SK-N-SH (cell line): Measurements from ENCODE around the gene EDEM2. TPM values are rescaled to one million over a fixed set of nuclear protein-coding genes. Genes with fewer than 3 reads are reported as not detected.

Experiments
- CTCF ChIA-PET: fragments of 300-600, 350-600 bp; formaldehyde crosslinking; extraction: SDS; loops from one replicate; lab custom pipeline; 2021; lab: Yijun Ruan, JAX
- POLR2A ChIA-PET: fragments of 350-600 bp; sonication (Branson Sonifier 250); formaldehyde crosslinking; extraction: SDS; loops from one replicate; lab custom pipeline; 2020; ENCODE audit warnings: antibody characterized with exemption, inconsistent platforms; lab: Yijun Ruan, JAX
- DNase-seq: peaks from one replicate; pipeline ENCODE4 v3.0.0; 2012
- H2AFZ ChIP-seq: fragments of 200-600 bp; sonication (generic); 2 replicates; pipeline ENCODE4 v1.8.1; 2016; ENCODE audit warnings: antibody characterized with exemption, mild to moderate bottlenecking, low read depth
- H3F3A ChIP-seq: fragments of 200-600 bp; sonication (generic); replicated peaks from 2 replicates; pipeline ENCODE3; 2016; ENCODE audit warnings: antibody characterized with exemption, mild to moderate bottlenecking; ENCODE audit not compliant: insufficient read depth
- H3K27ac ChIP-seq, 2 experiments: fragments of 200-500 bp in 1 of 2; fragments of 200-600 bp in 1 of 2; sonication (Bioruptor generic) in 1 of 2; sonication (generic), shearing (Covaris generic) in 1 of 2; 2 replicates each; pipeline versions ENCODE4 v1.5.1 to v1.6.1; 2014 to 2016; ENCODE audit warnings: low read depth in 2 of 2, inconsistent platforms in 1 of 2, low read length in 1 of 2, mild to moderate bottlenecking in 1 of 2, mixed read lengths in 1 of 2
- H3K27me3 ChIP-seq: fragments of 200-600 bp; sonication (generic), shearing (Covaris generic); 2 replicates; pipeline ENCODE4 v1.6.1; 2016; ENCODE audit warnings: mixed run types; ENCODE audit not compliant: insufficient read depth
- H3K36me3 ChIP-seq, 2 experiments: fragments of 200-500 bp in 1 of 2; fragments of 200-600 bp in 1 of 2; sonication (Bioruptor generic) in 1 of 2; sonication (generic) in 1 of 2; replicated peaks in 1 of 2; 2 replicates each; pipeline versions ENCODE3 to v1.5.1; 2014 to 2016; ENCODE audit warnings: low read length in 1 of 2, mild to moderate bottlenecking in 1 of 2; ENCODE audit not compliant: insufficient read depth in 2 of 2, control insufficient read depth in 1 of 2
- H3K4me1 ChIP-seq, 2 experiments: fragments of 200-500 bp in 1 of 2; fragments of 200-600 bp in 1 of 2; sonication (Bioruptor generic) in 1 of 2; sonication (generic), shearing (Covaris generic) in 1 of 2; 2 replicates each; pipeline versions ENCODE4 v1.5.1 to v1.6.1; 2014 to 2016; ENCODE audit warnings: low read depth in 1 of 2, low read length in 1 of 2, mixed run types in 1 of 2; ENCODE audit not compliant: insufficient read depth in 2 of 2, control insufficient read depth in 1 of 2
- H3K4me2 ChIP-seq: fragments of 200-600 bp; sonication (generic), shearing (Covaris generic); 2 replicates; pipeline ENCODE4 v1.6.1; 2017; ENCODE audit warnings: mixed run types
- H3K4me3 ChIP-seq, 2 experiments: fragments of 200-500 bp in 1 of 2; fragments of 200-600 bp in 1 of 2; sonication (Bioruptor generic) in 1 of 2; sonication (generic), shearing (Covaris generic) in 1 of 2; 2 replicates each; pipeline versions ENCODE4 v1.5.1 to v1.8.1; 2014 to 2016; ENCODE audit warnings: low read depth in 2 of 2, inconsistent platforms in 1 of 2, low read length in 1 of 2, mild to moderate bottlenecking in 1 of 2, mixed read lengths in 1 of 2, moderate library complexity in 1 of 2
- H3K79me2 ChIP-seq: fragments of 200-600 bp; sonication (generic); 2 replicates; pipeline ENCODE4 v1.8.1; 2017; ENCODE audit warnings: mild to moderate bottlenecking; ENCODE audit not compliant: insufficient read depth
- H3K9ac ChIP-seq: fragments of 200-600 bp; sonication (generic); 2 replicates; pipeline ENCODE4 v1.6.1; 2017; ENCODE audit warnings: mixed run types
- H3K9me2 ChIP-seq: fragments of 200-600 bp; sonication (generic); 2 replicates; pipeline ENCODE4 v1.6.1; 2017; ENCODE audit warnings: mixed run types
- H3K9me3 ChIP-seq: fragments of 200-600 bp; sonication (generic); 2 replicates; pipeline ENCODE4 v1.6.1; 2017; ENCODE audit warnings: mixed run types, mild to moderate bottlenecking, moderate library complexity
- H4K20me1 ChIP-seq: fragments of 200-600 bp; sonication (generic); 2 replicates; pipeline ENCODE4 v1.6.1; 2017; ENCODE audit warnings: mild to moderate bottlenecking, mixed run types; ENCODE audit not compliant: insufficient read depth
- CHD2 ChIP-seq: fragments of 150-350 bp; IDR thresholded peaks from 2 replicates; pipeline ENCODE4 v1.6.1; 2018; ENCODE audit warnings: low read length; ENCODE audit not compliant: partially characterized antibody
- CTCF ChIP-seq: fragments of 200-600 bp; sonication (generic); IDR thresholded peaks from 2 replicates; pipeline ENCODE4 v1.6.1; 2017; ENCODE audit warnings: antibody characterized with exemption, mild to moderate bottlenecking, moderate library complexity
- ELF1 ChIP-seq: IDR thresholded peaks from 2 replicates; pipeline ENCODE4 v1.4.0; 2012
- EP300 ChIP-seq, 2 experiments: IDR thresholded peaks; 2 replicates each; pipeline versions ENCODE4 v1.4.0 to v1.6.1; 2012; ENCODE audit warnings: borderline replicate concordance in 1 of 2, low read depth in 1 of 2, low read length in 1 of 2
- EZH2phosphoT487 ChIP-seq: fragments of 200-600 bp; sonication (generic); IDR thresholded peaks from 2 replicates; pipeline ENCODE4 v1.6.1; 2017; ENCODE audit warnings: low read depth, mixed run types, mild to moderate bottlenecking, antibody characterized with exemption, moderate library complexity, borderline replicate concordance
- FOXM1 ChIP-seq: IDR thresholded peaks from 2 replicates; pipeline ENCODE4 v1.4.0; 2012; ENCODE audit warnings: low read depth, mild to moderate bottlenecking
- GABPA ChIP-seq: IDR thresholded peaks from 2 replicates; pipeline ENCODE4 v1.4.0; 2012; ENCODE audit warnings: low read depth, mild to moderate bottlenecking
- GATA2 ChIP-seq: sonication (generic); formaldehyde crosslinking; IDR thresholded peaks from 2 replicates; pipeline ENCODE4 v1.5.0; 2020; ENCODE audit warnings: mild to moderate bottlenecking, missing genetic modification reagents
- MAX ChIP-seq: IDR thresholded peaks from 2 replicates; pipeline ENCODE4 v1.4.0; 2012; ENCODE audit warnings: low read depth
- NRF1 ChIP-seq: IDR thresholded peaks from 2 replicates; pipeline ENCODE4 v1.6.1; 2012; ENCODE audit warnings: low read depth, mild to moderate bottlenecking, low read length
- RCOR1 ChIP-seq: fragments of 150-350 bp; IDR thresholded peaks from 2 replicates; pipeline ENCODE4 v1.6.1; 2017; ENCODE audit warnings: antibody characterized with exemption, low read length
- SIN3A ChIP-seq: IDR thresholded peaks from 2 replicates; pipeline ENCODE4 v1.6.1; 2012; ENCODE audit warnings: low read depth, mild to moderate bottlenecking, low read length, moderate library complexity, borderline replicate concordance
- TAF1 ChIP-seq: IDR thresholded peaks from 2 replicates; pipeline ENCODE4 v1.6.1; 2012; ENCODE audit warnings: low read depth, mild to moderate bottlenecking, low read length, moderate library complexity, borderline replicate concordance
- TCF12 ChIP-seq: IDR thresholded peaks from 2 replicates; pipeline ENCODE4 v1.4.0; 2012
- TEAD4 ChIP-seq: IDR thresholded peaks from 2 replicates; pipeline ENCODE4 v1.4.0; 2012; ENCODE audit warnings: mild to moderate bottlenecking, borderline replicate concordance; ENCODE audit not compliant: insufficient read depth
- USF1 ChIP-seq: IDR thresholded peaks from 2 replicates; pipeline ENCODE4 v1.4.0; 2012; ENCODE audit warnings: low read depth, borderline replicate concordance
- ZBTB33 ChIP-seq: IDR thresholded peaks from 2 replicates; pipeline ENCODE4 v1.4.0; 2012; ENCODE audit warnings: low read depth, borderline replicate concordance
- WGBS: methylation state at CpG from one replicate; pipeline ENCODE4 v1.1.6; 2017; ENCODE audit warnings: low lambda C conversion rate; 5-methylcytosine and 5-hydroxymethylcytosine counted together
- polyA plus RNA-seq, 3 experiments: library from polyadenylated mRNA; depleted of rRNA; stranded (reverse); fragments of >200 nt; gene quantifications; 2 replicates each; pipeline ENCODE4 v1.2.3, GENCODE V29; 2012

Gene EDEM2
- polyA plus RNA-seq, 1 of the 3 experiments (the other 2 are of a cell fraction), result 34.3 TPM

- Histone ChIP-seq H3K4me1 (peaks cover 0 to 12% of the 10 kb centered on the region in 2 experiments; a peak in 1 of 4 replicates), H3F3A (peaks cover 22% of the 10 kb centered on the region), H4K20me1 (no peaks in the 10 kb centered on the region), H3K4me3 (no peak overlapping the region), H3K79me2 (no peaks in the 10 kb centered on the region), H2AFZ (no peak overlapping the region), H3K9me2 (no peaks in the 10 kb centered on the region), H3K27me3 (no peaks in the 10 kb centered on the region), H3K36me3 (no peaks in the 10 kb centered on the region), H3K9me3 (no peaks in the 10 kb centered on the region), H3K27ac (no peak overlapping the region; a peak in 1 of 4 replicates), H3K9ac (no peak overlapping the region), H3K4me2 (no peak overlapping the region)
- WGBS, result 49% methylated on average over 1 of the region's 1 CpG
- ChIA-PET POLR2A (no interaction called here), CTCF (interaction anchor here (2.0 to 2.2 kb wide), 2 partner anchors 11 to 101 kb away, joined by 4 to 9 read pairs; no protein-coding TSS in a partner anchor)
- no peak for DNase-seq
- TF ChIP-seq USF1, result no peak
These were observed 40.2 kb downstream of the EDEM2 start for GRCh38 chr20:35106827-35107380.

GRCh38 chr20:35104685-35105295 lies 42.3 kb downstream of the EDEM2 start:
- H3K27ac ChIP-seq, result no peak overlapping the region
- H3K9ac ChIP-seq, result no peak overlapping the region
- no peak overlapping the region for H3K4me2 ChIP-seq
- no peaks in the 10 kb centered on the region for H3K9me3 ChIP-seq
- H3K27me3 ChIP-seq, result no peaks in the 10 kb centered on the region
- no peak overlapping the region for H3K4me3 ChIP-seq
- POLR2A ChIA-PET, result no interaction called here
- DNase-seq, result no peak
- no peaks in the 10 kb centered on the region for H3K9me2 ChIP-seq
- TF ChIP-seq ELF1 (no peak), EP300 (IDR thresholded peaks at IDR 0.05; ENCODE audit: borderline replicate concordance in 1 of 2, low read depth in 1 of 2, low read length in 1 of 2) (no peak), FOXM1 (no peak), CHD2 (no peak), GATA2 (no peak), RCOR1 (no peak), EZH2phosphoT487 (no peak), TAF1 (no peak), MAX (no peak), GABPA (no peak), SIN3A (no peak), TEAD4 (no peak), CTCF (no peak), NRF1 (no peak), ZBTB33 (no peak), TCF12 (no peak)
- WGBS, result 65% methylated on average over 3 of the region's 3 CpGs
- no peaks in the 10 kb centered on the region for H3K79me2 ChIP-seq
- H2AFZ ChIP-seq, result no peak overlapping the region
- peaks cover 4% of the 10 kb centered on the region for H3F3A ChIP-seq
- CTCF ChIA-PET, result interaction anchor here (0.6 kb wide), 1 partner anchor 154 kb away, joined by 3 read pairs; no protein-coding TSS in a partner anchor
- H3K36me3 ChIP-seq, result no peaks in the 10 kb centered on the region
- H3K4me1 ChIP-seq, result no peaks in the 10 kb centered on the region; a peak in 1 of 4 replicates
- H4K20me1 ChIP-seq, result no peaks in the 10 kb centered on the region
